Glomerular endothelial cell (primary cell): ENCODE data around the gene UGT1A5. TPM values are rescaled to one million over a fixed set of nuclear protein-coding genes. Genes with fewer than 3 reads are reported as not detected.

Source experiments
- DNase-seq: peaks from one replicate; pipeline ENCODE4 v3.0.0-alpha.2; 2011; ENCODE audit warnings: low read depth, low spot score; ENCODE audit errors: extremely low read depth
- total RNA-seq: library from RNA; depleted of rRNA; stranded (reverse); fragments of >200 nt; gene quantifications from 2 replicates; pipeline ENCODE4 v1.2.3, GENCODE V29; 2015

Gene UGT1A5
- total RNA-seq, 1 donor from 2014 or later, result not detected

DNA sequence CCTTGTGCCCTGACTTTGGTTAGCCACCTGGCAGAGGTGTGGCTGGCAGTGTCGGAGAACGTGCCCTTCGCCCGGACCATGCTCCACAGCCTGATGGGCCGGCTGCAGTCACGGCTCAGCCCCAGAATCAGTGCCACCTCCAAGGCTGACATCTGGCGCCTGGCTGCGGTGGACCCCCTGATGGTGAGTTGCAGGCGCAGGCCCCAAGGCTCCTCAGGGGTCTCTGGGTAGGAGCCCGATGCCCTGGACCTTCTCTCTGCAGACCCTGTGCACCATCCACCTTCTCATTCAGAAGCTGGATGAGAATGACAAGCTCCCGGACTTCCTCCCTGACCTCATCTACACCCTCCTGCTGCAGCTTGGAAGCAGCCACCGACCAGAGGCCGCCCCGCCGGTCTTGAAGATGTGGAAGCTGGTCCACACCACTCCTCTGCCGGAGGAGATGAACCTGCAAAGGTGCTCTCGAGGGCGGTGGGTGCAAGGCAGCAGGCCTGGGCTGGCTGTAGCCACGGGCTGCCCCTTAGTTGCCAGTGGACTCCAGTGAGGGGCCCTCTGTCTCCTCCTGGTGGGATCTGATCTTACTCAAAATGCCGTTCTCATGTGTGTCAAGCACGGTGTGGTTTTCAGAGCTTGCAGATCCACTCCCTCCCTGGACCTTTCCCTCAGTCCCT lies 109.5 kb downstream of the UGT1A5 start:
- no peak for DNase-seq

Other genes starting within 250 kb of the UGT1A5 start
- 24.8 and 27.5 TPM in 2 replicates for gene USP40, start 146.1 kb upstream of the UGT1A5 start, total RNA-seq
- not detected in 2 replicates for gene UGT1A8, start 95.3 kb upstream of the UGT1A5 start, total RNA-seq
- gene UGT1A10, start 76.5 kb upstream of the UGT1A5 start, total RNA-seq, result not detected in 2 replicates
- not detected in 2 replicates for gene UGT1A9, start 41.0 kb upstream of the UGT1A5 start, total RNA-seq
- not detected in 2 replicates for gene UGT1A7, start 31.0 kb upstream of the UGT1A5 start, total RNA-seq
- not detected in 2 replicates for gene UGT1A6, start 20.0 kb upstream of the UGT1A5 start, total RNA-seq
- gene UGT1A4, start 5.8 kb downstream of the UGT1A5 start, total RNA-seq, result 0.12 TPM in 1 of 2 replicates, not detected in the other
- gene UGT1A3, start 16.1 kb downstream of the UGT1A5 start, total RNA-seq, result not detected in 2 replicates
- gene UGT1A1, start 47.4 kb downstream of the UGT1A5 start, total RNA-seq, result not detected in 2 replicates
- gene MROH2A, start 65.4 kb downstream of the UGT1A5 start, total RNA-seq, result not detected in 2 replicates
- gene HJURP, start 141.6 kb downstream of the UGT1A5 start, total RNA-seq, result 4.3 and 7.9 TPM in 2 replicates
- not detected in 2 replicates for gene TRPM8, start 204.5 kb downstream of the UGT1A5 start, total RNA-seq